ENCODE measurements around the gene PUS7.

DNA sequence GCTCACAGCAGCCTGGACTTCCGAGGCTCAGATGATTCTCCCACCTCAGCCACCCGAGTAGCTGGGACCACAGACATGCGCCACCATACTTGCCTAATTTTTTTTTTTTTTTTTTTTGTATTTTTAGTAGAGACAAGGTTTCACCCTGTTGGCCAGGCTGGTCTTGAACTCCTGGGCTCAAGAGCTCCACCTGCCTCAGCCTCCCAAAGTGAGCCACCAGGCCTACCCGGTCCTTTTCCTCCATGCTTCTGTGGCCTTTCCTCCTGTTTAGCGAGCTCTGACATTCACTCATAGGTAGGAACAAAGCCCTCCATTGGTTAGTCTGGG is 83.3 kb downstream of the PUS7 start:
- no peak for TF ChIP-seq POLR2AphosphoS5 (IDR thresholded peaks at IDR 0.05; ENCODE audit: low read depth, low read length)
- no peak for TF ChIP-seq SPI1 (IDR thresholded peaks at IDR 0.05; ENCODE audit: low read depth, low read length)
- no peak for TF ChIP-seq POLR2A (IDR thresholded peaks at IDR 0.05; ENCODE audit: low read depth, low read length)
- TF ChIP-seq PAX5 (IDR thresholded peaks at IDR 0.05; ENCODE audit: insufficient read depth, low read length, severe bottlenecking) = no peak

Measured in GM12891 (cell line).